ENCODE measurements around the gene TOM1.
"Not testable (repeated sequence)": the region's sequence is repeated elsewhere in the genome, so short reads cannot be mapped to it uniquely, and the experiment has no call there.

The TOM1 gene

DNA sequence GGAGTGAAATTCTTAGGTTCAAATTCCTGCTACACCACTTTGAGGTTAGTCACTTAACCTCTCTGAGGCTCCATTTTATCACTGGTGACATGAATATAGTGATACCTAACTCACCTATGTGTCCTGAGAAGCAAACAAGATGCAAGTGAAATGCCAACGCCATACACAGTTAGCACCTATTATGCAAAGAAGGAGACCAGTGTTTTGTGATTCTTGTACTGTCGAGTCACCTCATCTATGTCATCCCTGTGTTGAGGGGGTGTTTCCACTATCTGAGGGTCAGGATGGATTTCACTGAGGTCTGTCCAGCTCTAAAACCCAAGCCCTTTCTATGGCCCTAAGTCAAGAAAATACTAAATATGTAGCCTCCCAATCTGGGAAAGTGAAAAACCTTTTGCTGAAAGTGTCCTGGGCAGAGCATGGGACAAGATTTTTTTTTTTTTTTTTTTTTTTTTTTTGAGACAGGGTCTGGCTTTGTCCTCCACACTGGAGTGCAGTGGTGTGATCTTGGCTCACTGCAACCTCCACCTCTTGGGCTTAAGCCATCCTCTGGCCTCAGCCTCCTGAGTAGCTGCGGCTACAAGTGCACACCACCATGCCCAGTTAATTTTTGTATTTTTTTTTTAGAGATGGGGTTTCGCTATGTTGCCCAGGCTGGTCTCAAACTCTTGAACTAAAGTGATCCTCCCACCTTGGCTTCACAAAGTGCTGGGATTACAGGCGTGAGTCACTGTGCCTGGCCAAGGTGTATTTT lies 95.3 kb downstream of the TOM1 start:
- no peak for DNase-seq (ENCODE audit: low read depth, low spot score)

DNA sequence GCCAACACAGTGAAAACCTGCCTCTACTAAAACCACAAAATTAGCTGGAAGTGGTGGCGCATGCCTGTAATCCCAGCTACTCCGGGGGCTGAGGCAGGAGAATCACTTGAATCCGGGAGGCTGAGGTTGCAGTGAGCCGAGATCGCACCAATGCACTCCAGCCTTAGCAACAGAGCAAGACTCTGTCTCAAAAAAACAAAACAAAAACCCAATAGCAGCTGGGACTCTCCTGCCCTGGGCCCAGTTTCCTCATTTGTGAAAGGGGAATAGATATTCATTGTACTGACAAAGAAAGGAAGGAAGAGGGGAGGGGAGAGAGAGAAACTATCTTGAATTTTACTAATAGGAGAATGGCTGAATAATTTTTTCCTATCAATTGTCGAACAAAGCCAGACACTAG lies 96.9 kb downstream of the TOM1 start:
- DNase-seq (ENCODE audit: low read depth, low spot score): not testable (repeated sequence)

GRCh38 chr22:35397095-35397904 lies 97.6 kb downstream of the TOM1 start:
- DNase-seq (ENCODE audit: low read depth, low spot score): no peak

Measured in ELF-1 (cell line).